Mesenchymal stem cell (in vitro differentiated cells and primary cell): Measurements from ENCODE around the gene LBR.
"Not testable (repeated sequence)": the region's sequence is repeated elsewhere in the genome, so short reads cannot be mapped to it uniquely, and the experiment has no call there.

Experiments used
- DNase-seq: peaks from one replicate; pipeline ENCODE4 v3.0.0-alpha.2; 2013
- H2AFZ ChIP-seq: one replicate; pipeline ENCODE4 v1.6.1; 2013; ENCODE audit warnings: low read depth, mild to moderate bottlenecking, control low read depth, inconsistent platforms, low read length, moderate library complexity
- H2AK5ac ChIP-seq: 2 replicates; pipeline ENCODE4 v1.6.1; 2013; ENCODE audit warnings: low read length, moderate library complexity, mild to moderate bottlenecking, inconsistent platforms; ENCODE audit not compliant: severe bottlenecking
- H2BK120ac ChIP-seq: one replicate; pipeline ENCODE4 v1.6.1; 2013; ENCODE audit warnings: low read depth, mild to moderate bottlenecking, inconsistent platforms, low read length, moderate library complexity
- H2BK12ac ChIP-seq, 2 experiments: one replicate each; pipeline ENCODE4 v1.6.1; 2013; ENCODE audit warnings: inconsistent platforms in 2 of 2, low read length in 2 of 2, mild to moderate bottlenecking in 2 of 2, moderate library complexity in 2 of 2, control low read depth in 1 of 2
- H2BK15ac ChIP-seq: one replicate; pipeline ENCODE4 v1.6.1; 2013; ENCODE audit warnings: mild to moderate bottlenecking, low read depth, inconsistent platforms; ENCODE audit not compliant: poor library complexity, severe bottlenecking
- H2BK5ac ChIP-seq: 2 replicates; pipeline ENCODE4 v1.6.1; 2013; ENCODE audit warnings: low read depth, mild to moderate bottlenecking, low read length, control low read depth, inconsistent platforms; ENCODE audit not compliant: poor library complexity, severe bottlenecking
- H3K14ac ChIP-seq, 2 experiments: one replicate each; pipeline ENCODE4 v1.6.1; 2013; ENCODE audit warnings: inconsistent platforms in 2 of 2, low read length in 2 of 2, control low read depth in 1 of 2, mild to moderate bottlenecking in 1 of 2, moderate library complexity in 1 of 2
- H3K18ac ChIP-seq, 2 experiments: one replicate each; pipeline ENCODE4 v1.6.1; 2013; ENCODE audit warnings: inconsistent platforms in 2 of 2, low read length in 2 of 2, control low read depth in 1 of 2, low read depth in 1 of 2, mild to moderate bottlenecking in 1 of 2
- H3K23ac ChIP-seq, 2 experiments: one replicate each; pipeline ENCODE4 v1.6.1; 2013; ENCODE audit warnings: inconsistent platforms in 2 of 2, low read length in 2 of 2, mild to moderate bottlenecking in 2 of 2, moderate library complexity in 2 of 2, control low read depth in 1 of 2
- H3K27ac ChIP-seq: 2 replicates; pipeline ENCODE4 v1.5.1; 2013; ENCODE audit warnings: mild to moderate bottlenecking, moderate library complexity, low read length, control low read depth, inconsistent platforms; ENCODE audit not compliant: poor library complexity, severe bottlenecking
- H3K27me3 ChIP-seq, 2 experiments: 2 replicates each; pipeline versions ENCODE4 v1.6.1 to v1.7.0; 2013; ENCODE audit warnings: low read length in 2 of 2, mild to moderate bottlenecking in 2 of 2, moderate library complexity in 2 of 2, control low read depth in 1 of 2, inconsistent platforms in 1 of 2; ENCODE audit not compliant: control insufficient read depth in 1 of 2, insufficient read depth in 1 of 2
- H3K36me3 ChIP-seq, 2 experiments: 2 replicates each; pipeline versions ENCODE4 v1.6.1 to v1.7.0; 2013; ENCODE audit warnings: low read length in 2 of 2, control low read depth in 1 of 2, inconsistent platforms in 1 of 2, low read depth in 1 of 2, mild to moderate bottlenecking in 1 of 2; ENCODE audit not compliant: insufficient read depth in 2 of 2, control insufficient read depth in 1 of 2
- H3K4ac ChIP-seq, 2 experiments: one replicate each; pipeline ENCODE4 v1.6.1; 2013; ENCODE audit warnings: inconsistent platforms in 2 of 2, low read length in 2 of 2, mild to moderate bottlenecking in 2 of 2, moderate library complexity in 2 of 2, control low read depth in 1 of 2, low read depth in 1 of 2
- H3K4me1 ChIP-seq: 2 replicates; pipeline ENCODE4 v1.6.1; 2013; ENCODE audit warnings: low read depth, low read length, control low read depth; ENCODE audit not compliant: control insufficient read depth, insufficient read depth
- H3K4me2 ChIP-seq: 2 replicates; pipeline ENCODE4 v1.6.1; 2013; ENCODE audit warnings: low read length, mild to moderate bottlenecking, inconsistent platforms; ENCODE audit not compliant: poor library complexity, severe bottlenecking
- H3K4me3 ChIP-seq, 2 experiments: 2 replicates each; pipeline versions ENCODE4 v1.5.1 to v1.7.0; 2013; ENCODE audit warnings: low read length in 2 of 2, mild to moderate bottlenecking in 2 of 2, control low read depth in 1 of 2, low read depth in 1 of 2; ENCODE audit not compliant: insufficient read depth in 1 of 2
- H3K79me1 ChIP-seq: replicated peaks from 2 replicates; pipeline ENCODE4 v1.6.1; 2013; ENCODE audit warnings: mild to moderate bottlenecking, control low read depth, low read length, inconsistent platforms; ENCODE audit not compliant: poor library complexity, severe bottlenecking
- H3K9ac ChIP-seq: 2 replicates; pipeline ENCODE4 v1.7.0; 2013; ENCODE audit warnings: mild to moderate bottlenecking, low read length, moderate library complexity
- H3K9me3 ChIP-seq: 2 replicates; pipeline ENCODE4 v1.7.0; 2013; ENCODE audit warnings: mild to moderate bottlenecking, low read length; ENCODE audit not compliant: control insufficient read depth
- H4K8ac ChIP-seq: one replicate; pipeline ENCODE4 v1.6.1; 2013; ENCODE audit warnings: inconsistent platforms, mild to moderate bottlenecking, low read length, moderate library complexity
- H4K91ac ChIP-seq: one replicate; pipeline ENCODE4 v1.6.1; 2013; ENCODE audit warnings: mild to moderate bottlenecking, low read length, inconsistent platforms
- WGBS: methylation state at CpG from one replicate; pipeline ENCODE4 v1.1.7; 2013; ENCODE audit warnings: mixed read lengths; 5-methylcytosine and 5-hydroxymethylcytosine counted together

Gene LBR

DNA sequence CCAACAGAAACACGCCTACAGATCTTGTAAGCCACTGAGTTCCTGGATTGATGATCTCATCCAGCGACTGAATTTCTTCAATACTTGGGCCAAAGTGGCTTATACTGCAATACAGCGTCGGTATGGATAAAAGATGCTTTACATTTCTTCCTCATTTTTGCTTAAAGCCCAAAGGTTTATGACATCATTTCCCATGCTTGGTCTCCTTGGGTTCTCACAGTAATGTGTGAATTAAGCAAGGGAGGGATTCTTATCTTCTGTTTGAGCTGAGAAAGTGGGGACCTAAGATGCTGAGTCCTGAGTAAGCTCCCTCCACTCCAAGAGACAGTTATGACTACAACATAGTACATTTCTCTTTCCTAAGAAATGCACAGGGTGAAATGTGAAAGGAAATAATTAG is 39.5 kb downstream of the LBR start:
- H3K4me3 ChIP-seq = no peak overlapping the region
- H3K4me1 ChIP-seq = no peaks in the 10 kb centered on the region
- no peak overlapping the region for H3K27ac ChIP-seq
- H2BK5ac ChIP-seq = no peak overlapping the region
- H3K14ac ChIP-seq = no peak overlapping the region
- peak overlapping the region; percentile 4 for H3K9ac ChIP-seq
- 88% methylated on average over 4 of the region's 4 CpGs for WGBS
- H3K9me3 ChIP-seq = no peaks in the 10 kb centered on the region
- H4K8ac ChIP-seq = no peak overlapping the region
- peaks cover 0 to 5% of the 10 kb centered on the region in 2 experiments for H3K36me3 ChIP-seq
- no peaks in the 10 kb centered on the region for H3K79me1 ChIP-seq
- H2AK5ac ChIP-seq = no peak overlapping the region
- no peak overlapping the region for H3K4me2 ChIP-seq
- no peak overlapping the region for H2BK120ac ChIP-seq
- no peak overlapping the region for H2AFZ ChIP-seq
- H2BK15ac ChIP-seq = no peak overlapping the region
- DNase-seq = no peak
- no peak overlapping the region for H3K18ac ChIP-seq
- no peak overlapping the region for H3K23ac ChIP-seq
- no peak overlapping the region for H2BK12ac ChIP-seq
- H3K27me3 ChIP-seq = no peaks in the 10 kb centered on the region
- H4K91ac ChIP-seq = no peak overlapping the region
- no peak overlapping the region for H3K4ac ChIP-seq

DNA sequence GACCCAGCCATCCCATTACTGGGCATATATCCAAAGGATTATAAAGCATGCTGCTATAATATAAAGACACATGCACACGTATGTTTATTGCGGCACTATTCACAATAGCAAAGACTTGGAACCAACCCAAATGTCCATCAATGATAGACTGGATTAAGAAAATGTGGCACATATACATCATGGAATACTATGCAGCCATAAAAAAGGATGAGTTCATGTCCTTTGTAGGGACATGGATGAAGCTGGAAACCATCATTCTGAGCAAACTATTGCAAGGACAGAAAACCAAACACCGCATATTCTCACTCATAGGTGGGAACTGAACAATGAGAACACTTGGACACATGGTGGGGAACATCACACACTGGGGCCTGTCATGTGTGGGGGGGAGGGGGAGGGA is 41.0 kb downstream of the LBR start:
- H3K4ac ChIP-seq, H3K27ac ChIP-seq, H2AK5ac ChIP-seq, H4K8ac ChIP-seq, H3K14ac ChIP-seq, H2BK5ac ChIP-seq, H2BK12ac ChIP-seq, H3K4me1 ChIP-seq, H3K79me1 ChIP-seq, H3K27me3 ChIP-seq, H3K23ac ChIP-seq, H2BK15ac ChIP-seq, H3K4me2 ChIP-seq, H4K91ac ChIP-seq, H3K4me3 ChIP-seq, H2AFZ ChIP-seq, H3K36me3 ChIP-seq, H3K9me3 ChIP-seq, H3K18ac ChIP-seq, H2BK120ac ChIP-seq, DNase-seq, H3K9ac ChIP-seq: not testable (repeated sequence)
- WGBS = 100% methylated on average over 1 of the region's 3 CpGs

DNA sequence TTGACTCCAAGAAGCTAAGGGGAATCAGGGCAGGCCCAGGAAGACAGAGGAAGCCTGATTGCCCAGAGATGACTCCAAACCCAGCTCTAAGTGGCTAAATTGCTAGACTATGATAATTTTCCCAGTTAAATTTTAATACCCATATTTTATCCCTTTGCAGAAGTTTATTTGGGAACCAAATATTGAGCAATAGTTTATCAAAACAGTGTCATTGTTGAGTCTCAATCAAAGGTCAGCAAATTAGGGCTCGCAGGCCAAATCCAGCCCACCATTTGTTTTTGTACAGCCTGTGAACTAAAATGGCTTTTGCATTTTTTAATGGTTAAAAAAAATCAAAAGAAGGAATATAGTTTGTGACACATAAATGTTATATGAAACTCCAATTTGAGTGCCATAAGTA is 47.1 kb downstream of the LBR start:
- Histone ChIP-seq H2BK120ac (no peak overlapping the region), H3K36me3 (no peaks in the 10 kb centered on the region), H2BK12ac (no peak overlapping the region), H3K4me3 (no peak overlapping the region), H3K14ac (no peak overlapping the region), H3K79me1 (no peaks in the 10 kb centered on the region), H3K4me1 (peaks cover 3% of the 10 kb centered on the region), H3K9me3 (no peaks in the 10 kb centered on the region), H4K91ac (no peak overlapping the region), H3K9ac (no peak overlapping the region), H3K23ac (no peak overlapping the region), H3K27me3 (no peaks in the 10 kb centered on the region), H2BK5ac (no peak overlapping the region), H3K4ac (no peak overlapping the region), H3K18ac (no peak overlapping the region), H2BK15ac (no peak overlapping the region), H3K27ac (no peak overlapping the region), H2AK5ac (no peak overlapping the region), H3K4me2 (no peak overlapping the region), H4K8ac (no peak overlapping the region), H2AFZ (no peak overlapping the region)
- WGBS = 93% methylated on average over 1 of the region's 1 CpG
- no peak for DNase-seq

DNA sequence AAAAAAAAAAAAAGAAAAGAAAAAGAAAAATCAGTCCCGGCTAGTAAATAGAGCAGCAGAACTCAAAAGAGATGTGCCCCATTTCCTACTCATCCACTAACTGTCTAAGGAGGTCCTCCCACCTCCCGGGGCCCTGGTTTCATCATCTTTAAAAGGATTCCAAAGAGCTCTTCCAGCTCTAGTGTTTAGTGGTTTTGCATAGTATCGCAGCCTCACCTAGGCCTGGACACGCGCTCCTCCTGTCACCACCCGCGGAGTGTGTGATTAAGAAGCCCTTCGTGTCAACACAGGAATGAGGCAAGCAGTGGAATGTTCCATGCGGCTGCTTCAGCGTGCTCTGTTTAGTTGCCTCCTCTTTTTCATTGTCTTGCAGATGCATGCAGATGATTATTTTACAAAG is 49.0 kb downstream of the LBR start:
- no peak overlapping the region for H3K4me3 ChIP-seq

More for the DNA sequence above, 49.0 kb downstream of the LBR start:
- Histone ChIP-seq H3K23ac (no peak overlapping the region), H3K27me3 (no peaks in the 10 kb centered on the region), H3K4me1 (peaks cover 3% of the 10 kb centered on the region), H2BK15ac (no peak overlapping the region), H2BK120ac (no peak overlapping the region), H3K9me3 (no peaks in the 10 kb centered on the region), H3K14ac (no peak overlapping the region), H3K9ac (no peak overlapping the region), H3K36me3 (no peaks in the 10 kb centered on the region), H2BK5ac (no peak overlapping the region), H3K4ac (no peak overlapping the region), H4K8ac (no peak overlapping the region), H2AFZ (no peak overlapping the region), H4K91ac (no peak overlapping the region), H3K4me2 (no peak overlapping the region), H2BK12ac (no peak overlapping the region), H3K79me1 (no peaks in the 10 kb centered on the region), H2AK5ac (no peak overlapping the region), H3K18ac (peak overlapping the region in 1 of 2 experiments; percentile 5), H3K27ac (no peak overlapping the region)
- WGBS = 17% methylated on average over 7 of the region's 10 CpGs
- DNase-seq = peak; percentile 85
